ENCODE measurements around the gene NPAP1. TPM values are rescaled to one million over a fixed set of nuclear protein-coding genes. Genes with fewer than 3 reads are reported as not detected.

Gene NPAP1
- total and polyA plus RNA-seq, 10 of the 15 experiments (the other 5 are each of a cell fraction or from before 2014, with no cell fraction given), result not detected

DNA sequence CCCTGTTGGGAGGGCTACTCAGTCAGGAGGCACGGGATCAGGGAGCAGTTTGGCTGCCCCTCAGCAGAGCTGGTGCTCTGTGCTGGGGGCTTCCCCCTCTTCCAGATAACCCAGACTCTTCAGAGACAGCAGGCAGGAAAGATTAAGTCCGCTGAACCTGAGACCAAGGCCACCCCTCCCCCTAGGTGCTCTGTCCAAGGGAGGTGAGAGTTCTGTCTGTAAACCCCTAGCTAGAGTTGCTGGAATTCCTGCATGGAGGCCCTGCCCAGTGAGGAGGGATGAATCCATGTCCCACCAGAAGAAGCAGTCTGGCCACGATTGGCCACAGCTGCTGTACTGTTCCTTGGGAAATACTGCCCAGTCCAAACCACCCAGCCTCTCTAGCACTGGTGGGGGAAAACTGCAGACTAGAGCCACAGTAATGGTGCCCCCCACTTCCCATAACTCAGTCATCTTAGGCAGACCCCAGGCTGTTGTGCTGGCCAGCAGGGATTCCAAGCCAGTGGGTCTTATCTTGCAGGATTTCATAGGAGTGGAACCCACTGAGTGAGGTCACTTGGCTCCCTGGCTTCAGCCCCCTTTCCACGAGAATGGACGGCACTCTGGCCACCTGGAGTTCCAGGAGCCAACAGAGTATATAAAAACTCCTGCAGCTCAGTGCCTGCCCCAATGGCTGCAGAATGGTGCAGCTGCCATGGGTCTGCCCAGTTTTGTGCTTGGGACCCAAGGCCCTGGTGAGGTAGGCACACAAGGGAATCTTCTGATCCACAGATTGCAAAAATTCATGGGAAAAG, 42.9 kb downstream of the NPAP1 start:
- ChIA-PET CTCF (no interaction called here), SMC1A (ENCODE audit: uncharacterized antibody, unreplicated experiment) (no interaction called here), RAD21 (ENCODE audit: unreplicated experiment) (no interaction called here), POLR2A (no interaction called here)
- Histone ChIP-seq H3K36me3 (ENCODE audit: control insufficient read depth in 2 of 2, insufficient read depth in 2 of 2, low read length in 1 of 2) (no peaks in the 10 kb centered on the region), H3K4me1 (ENCODE audit: control insufficient read depth, insufficient read depth, low read length) (no peaks in the 10 kb centered on the region), H3K4me3 (no peak overlapping the region), H3K79me2 (ENCODE audit: control insufficient read depth, insufficient read depth, low read length) (no peaks in the 10 kb centered on the region), H3K9me3 (replicated peaks; ENCODE audit: control insufficient read depth, insufficient read depth, low read length) (no peaks in the 10 kb centered on the region), H4K20me1 (ENCODE audit: control insufficient read depth, insufficient read depth) (no peaks in the 10 kb centered on the region), H3K4me2 (ENCODE audit: control insufficient read depth, insufficient read depth) (no peak overlapping the region), H2AFZ (ENCODE audit: control insufficient read depth, low read depth, low read length) (no peak overlapping the region), H3K9ac (ENCODE audit: control insufficient read depth, insufficient read depth, low read length) (no peak overlapping the region), H3K27me3 (replicated peaks in 1 of 2; ENCODE audit: control insufficient read depth in 2 of 2, insufficient read depth in 2 of 2, low read length in 1 of 2) (no peaks in the 10 kb centered on the region), H3K27ac (ENCODE audit: control insufficient read depth, insufficient read depth) (no peak overlapping the region)
- 0% methylated on average over 4 of the region's 5 CpGs for WGBS (ENCODE audit: insufficient coverage, insufficient replicate concordance, low lambda C conversion rate, missing lambda C conversion rate)
- intact Hi-C loops (cut with micrococcal nuclease; ENCODE audit: unreplicated experiment), result no loop called here
- ATAC-seq, result no peak
- in situ Hi-C loops (cut with MboI), result no loop called here
- no TSS peak for BruUV-seq (replicated peaks)
- TF ChIP-seq NR2C1 (IDR thresholded peaks at IDR 0.05) (no peak), RELA (IDR thresholded peaks at IDR 0.05; ENCODE audit: borderline replicate concordance, partially characterized antibody) (no peak)
- TF ChIP-seq, protein P1, sequence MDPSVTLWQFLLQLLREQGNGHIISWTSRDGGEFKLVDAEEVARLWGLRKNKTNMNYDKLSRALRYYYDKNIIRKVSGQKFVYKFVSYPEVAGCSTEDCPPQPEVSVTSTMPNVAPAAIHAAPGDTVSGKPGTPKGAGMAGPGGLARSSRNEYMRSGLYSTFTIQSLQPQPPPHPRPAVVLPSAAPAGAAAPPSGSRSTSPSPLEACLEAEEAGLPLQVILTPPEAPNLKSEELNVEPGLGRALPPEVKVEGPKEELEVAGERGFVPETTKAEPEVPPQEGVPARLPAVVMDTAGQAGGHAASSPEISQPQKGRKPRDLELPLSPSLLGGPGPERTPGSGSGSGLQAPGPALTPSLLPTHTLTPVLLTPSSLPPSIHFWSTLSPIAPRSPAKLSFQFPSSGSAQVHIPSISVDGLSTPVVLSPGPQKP (IDR thresholded peaks at IDR 0.05; ENCODE audit: low read depth, low read length), result no peak
- FAIRE-seq, result no peak
- DNase-seq (ENCODE audit: low read depth, low spot score), result no peak

DNA sequence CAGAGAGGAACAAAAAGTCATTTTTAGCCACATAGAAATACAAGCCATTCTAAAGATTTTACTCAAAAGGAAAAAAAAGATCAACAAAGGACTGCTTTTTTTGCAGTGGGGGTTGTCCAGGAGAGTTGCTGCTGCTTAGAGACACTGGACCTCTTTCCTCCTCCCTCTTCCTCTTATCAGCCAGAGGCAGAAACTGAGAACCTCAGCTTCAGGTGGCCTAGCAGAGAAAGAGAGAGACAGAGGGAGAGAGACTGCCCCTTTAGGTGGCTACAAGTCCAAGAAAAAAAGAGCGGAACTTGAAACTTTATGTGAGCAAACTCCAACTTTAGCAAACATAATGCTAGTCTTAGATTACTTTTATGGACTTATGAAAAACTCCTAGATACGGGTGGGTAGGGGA, 54.2 kb downstream of the NPAP1 start:
- Histone ChIP-seq H3K27ac (ENCODE audit: control insufficient read depth, insufficient read depth) (no peak overlapping the region), H3K4me2 (ENCODE audit: control insufficient read depth, insufficient read depth) (no peak overlapping the region), H3K9ac (ENCODE audit: control insufficient read depth, insufficient read depth, low read length) (no peak overlapping the region), H3K27me3 (replicated peaks in 1 of 2; ENCODE audit: control insufficient read depth in 2 of 2, insufficient read depth in 2 of 2, low read length in 1 of 2) (no peaks in the 10 kb centered on the region), H3K4me1 (ENCODE audit: control insufficient read depth, insufficient read depth, low read length) (no peaks in the 10 kb centered on the region), H3K4me3 (no peak overlapping the region), H2AFZ (ENCODE audit: control insufficient read depth, low read depth, low read length) (no peak overlapping the region), H3K9me3 (replicated peaks; ENCODE audit: control insufficient read depth, insufficient read depth, low read length) (no peaks in the 10 kb centered on the region; the same call in 2 of the 3 replicates), H3K36me3 (ENCODE audit: control insufficient read depth in 2 of 2, insufficient read depth in 2 of 2, low read length in 1 of 2) (no peaks in the 10 kb centered on the region), H3K79me2 (ENCODE audit: control insufficient read depth, insufficient read depth, low read length) (no peaks in the 10 kb centered on the region), H4K20me1 (ENCODE audit: control insufficient read depth, insufficient read depth) (no peaks in the 10 kb centered on the region)
- ChIA-PET RAD21 (ENCODE audit: unreplicated experiment) (no interaction called here), POLR2A (no interaction called here), CTCF (no interaction called here), SMC1A (ENCODE audit: uncharacterized antibody, unreplicated experiment) (no interaction called here)
- no TSS peak for BruUV-seq (replicated peaks)
- WGBS (ENCODE audit: insufficient coverage, insufficient replicate concordance, low lambda C conversion rate, missing lambda C conversion rate), result 50% methylated on average over 2 of the region's 2 CpGs
- intact Hi-C loops (cut with micrococcal nuclease; ENCODE audit: unreplicated experiment) (no loop called here), in situ Hi-C loops (cut with MboI) (no loop called here)
- no peak for FAIRE-seq
- DNase-seq (ENCODE audit: low read depth, low spot score), result no peak
- ATAC-seq, result no peak
- TF ChIP-seq, protein P1 (IDR thresholded peaks at IDR 0.05; ENCODE audit: low read depth, low read length), result no peak
- TF ChIP-seq NR2C1 (IDR thresholded peaks at IDR 0.05) (no peak), NR2C2 (IDR thresholded peaks at IDR 0.05; ENCODE audit: borderline replicate concordance, control insufficient read depth, insufficient read length, low read depth) (no peak), RUNX3 (IDR thresholded peaks at IDR 0.05; ENCODE audit: low read length) (no peak), ASH2L (IDR thresholded peaks at IDR 0.05; ENCODE audit: borderline replicate concordance, low read depth) (no peak), BACH1 (IDR thresholded peaks at IDR 0.05; ENCODE audit: borderline replicate concordance) (no peak), NRF1 (conservative IDR thresholded peaks at IDR 0.05; ENCODE audit: low read depth, low read length) (no peak), TCF3 (IDR thresholded peaks at IDR 0.05; ENCODE audit: borderline replicate concordance, insufficient read depth, low read depth, low read length) (no peak)
- TF ChIP-seq, protein P2, sequence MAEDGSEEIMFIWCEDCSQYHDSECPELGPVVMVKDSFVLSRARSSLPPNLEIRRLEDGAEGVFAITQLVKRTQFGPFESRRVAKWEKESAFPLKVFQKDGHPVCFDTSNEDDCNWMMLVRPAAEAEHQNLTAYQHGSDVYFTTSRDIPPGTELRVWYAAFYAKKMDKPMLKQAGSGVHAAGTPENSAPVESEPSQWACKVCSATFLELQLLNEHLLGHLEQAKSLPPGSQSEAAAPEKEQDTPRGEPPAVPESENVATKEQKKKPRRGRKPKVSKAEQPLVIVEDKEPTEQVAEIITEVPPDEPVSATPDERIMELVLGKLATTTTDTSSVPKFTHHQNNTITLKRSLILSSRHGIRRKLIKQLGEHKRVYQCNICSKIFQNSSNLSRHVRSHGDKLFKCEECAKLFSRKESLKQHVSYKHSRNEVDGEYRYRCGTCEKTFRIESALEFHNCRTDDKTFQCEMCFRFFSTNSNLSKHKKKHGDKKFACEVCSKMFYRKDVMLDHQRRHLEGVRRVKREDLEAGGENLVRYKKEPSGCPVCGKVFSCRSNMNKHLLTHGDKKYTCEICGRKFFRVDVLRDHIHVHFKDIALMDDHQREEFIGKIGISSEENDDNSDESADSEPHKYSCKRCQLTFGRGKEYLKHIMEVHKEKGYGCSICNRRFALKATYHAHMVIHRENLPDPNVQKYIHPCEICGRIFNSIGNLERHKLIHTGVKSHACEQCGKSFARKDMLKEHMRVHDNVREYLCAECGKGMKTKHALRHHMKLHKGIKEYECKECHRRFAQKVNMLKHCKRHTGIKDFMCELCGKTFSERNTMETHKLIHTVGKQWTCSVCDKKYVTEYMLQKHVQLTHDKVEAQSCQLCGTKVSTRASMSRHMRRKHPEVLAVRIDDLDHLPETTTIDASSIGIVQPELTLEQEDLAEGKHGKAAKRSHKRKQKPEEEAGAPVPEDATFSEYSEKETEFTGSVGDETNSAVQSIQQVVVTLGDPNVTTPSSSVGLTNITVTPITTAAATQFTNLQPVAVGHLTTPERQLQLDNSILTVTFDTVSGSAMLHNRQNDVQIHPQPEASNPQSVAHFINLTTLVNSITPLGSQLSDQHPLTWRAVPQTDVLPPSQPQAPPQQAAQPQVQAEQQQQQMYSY (CRISPR knock-in tag; IDR thresholded peaks at IDR 0.05), result no peak
